Adrenal gland (tissue), 5 donors: ENCODE results near the gene CORO2B.

Experiments
- POLR2A ChIP-seq, 2 donors: fragments of 450-650 bp; IDR thresholded peaks; one replicate each; pipeline ENCODE4 v1.6.1; 2017; ENCODE audit warnings: antibody characterized with exemption in 2 of 2, mild to moderate bottlenecking in 2 of 2, moderate library complexity in 1 of 2
- TF ChIP-seq, protein P1 (sequence below), 6 experiments: fragments of 450-650 bp in 4 of 6; fragments of 200-600 bp in 2 of 6; sonication (generic) in 1 of 6; IDR thresholded peaks; 1 replicate in 5 of 6; 2 replicates in 1 of 6; pipeline versions ENCODE4 v1.5.1 to v1.8.0; 2016 to 2021; ENCODE audit warnings: antibody characterized with exemption in 6 of 6, mild to moderate bottlenecking in 2 of 6, moderate library complexity in 1 of 6
- donor health status: DM: no; HTN: no; CAD: no.

DNA sequence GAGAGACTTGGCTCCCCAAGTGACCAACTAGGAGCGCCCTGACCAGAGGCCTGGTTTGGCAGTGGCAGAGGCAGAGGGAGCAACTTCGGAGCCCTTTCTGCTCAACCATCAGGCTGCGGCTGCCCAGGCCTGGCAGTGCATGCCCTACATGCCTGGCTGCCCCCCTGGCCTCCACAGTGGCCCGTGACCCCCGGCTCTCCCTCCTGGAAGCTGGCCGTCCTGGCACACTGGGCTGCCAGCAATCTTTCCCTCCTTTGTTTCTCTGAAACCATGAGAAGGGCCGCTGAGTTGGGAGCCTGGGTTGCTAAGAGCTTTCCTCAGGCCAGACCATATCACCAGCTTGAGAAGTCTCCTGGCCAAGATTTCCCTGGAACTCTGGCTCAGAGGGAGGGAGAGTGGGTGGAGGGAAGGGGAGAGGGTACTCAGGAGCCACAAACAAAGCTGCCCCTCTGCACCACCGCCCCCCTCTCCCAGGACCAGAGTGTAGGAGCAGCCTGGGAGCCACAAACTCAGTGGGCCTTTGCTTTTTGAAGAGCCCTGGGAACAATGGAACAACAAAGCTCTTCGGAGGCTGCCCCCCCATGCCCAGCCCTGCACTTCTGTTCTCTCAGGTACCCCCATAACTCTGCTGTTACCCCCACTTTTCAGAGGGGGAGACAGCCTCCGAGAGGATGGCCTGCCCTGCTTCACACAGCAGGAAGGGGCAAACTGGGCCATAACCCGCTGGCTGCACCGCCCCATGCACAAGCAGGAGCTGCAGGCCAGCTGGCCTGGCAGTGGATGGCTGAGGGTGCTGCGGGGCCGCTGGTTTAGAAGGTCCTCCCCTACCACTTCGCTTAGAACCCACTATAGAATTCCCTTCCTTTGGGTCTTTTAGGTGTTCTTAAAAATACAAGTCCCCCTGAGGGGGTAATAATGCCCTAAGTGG is 11.3 kb downstream of the CORO2B start:
- TF ChIP-seq, protein P1, sequence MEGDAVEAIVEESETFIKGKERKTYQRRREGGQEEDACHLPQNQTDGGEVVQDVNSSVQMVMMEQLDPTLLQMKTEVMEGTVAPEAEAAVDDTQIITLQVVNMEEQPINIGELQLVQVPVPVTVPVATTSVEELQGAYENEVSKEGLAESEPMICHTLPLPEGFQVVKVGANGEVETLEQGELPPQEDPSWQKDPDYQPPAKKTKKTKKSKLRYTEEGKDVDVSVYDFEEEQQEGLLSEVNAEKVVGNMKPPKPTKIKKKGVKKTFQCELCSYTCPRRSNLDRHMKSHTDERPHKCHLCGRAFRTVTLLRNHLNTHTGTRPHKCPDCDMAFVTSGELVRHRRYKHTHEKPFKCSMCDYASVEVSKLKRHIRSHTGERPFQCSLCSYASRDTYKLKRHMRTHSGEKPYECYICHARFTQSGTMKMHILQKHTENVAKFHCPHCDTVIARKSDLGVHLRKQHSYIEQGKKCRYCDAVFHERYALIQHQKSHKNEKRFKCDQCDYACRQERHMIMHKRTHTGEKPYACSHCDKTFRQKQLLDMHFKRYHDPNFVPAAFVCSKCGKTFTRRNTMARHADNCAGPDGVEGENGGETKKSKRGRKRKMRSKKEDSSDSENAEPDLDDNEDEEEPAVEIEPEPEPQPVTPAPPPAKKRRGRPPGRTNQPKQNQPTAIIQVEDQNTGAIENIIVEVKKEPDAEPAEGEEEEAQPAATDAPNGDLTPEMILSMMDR (IDR thresholded peaks at IDR 0.05), result no peak
- TF ChIP-seq POLR2A (IDR thresholded peaks at IDR 0.05), result no peak
